IPS DF 4.7 (cell line): ENCODE data around the gene BLVRA.
"Not testable (repeated sequence)": the region's sequence is repeated elsewhere in the genome, so short reads cannot be mapped to it uniquely, and the experiment has no call there.

Experiments
- DNase-seq: peaks from one replicate; pipeline ENCODE4 v3.0.0-alpha.2; 2013; ENCODE audit warnings: low spot score; ENCODE audit errors: extremely low read depth

Gene BLVRA

DNA sequence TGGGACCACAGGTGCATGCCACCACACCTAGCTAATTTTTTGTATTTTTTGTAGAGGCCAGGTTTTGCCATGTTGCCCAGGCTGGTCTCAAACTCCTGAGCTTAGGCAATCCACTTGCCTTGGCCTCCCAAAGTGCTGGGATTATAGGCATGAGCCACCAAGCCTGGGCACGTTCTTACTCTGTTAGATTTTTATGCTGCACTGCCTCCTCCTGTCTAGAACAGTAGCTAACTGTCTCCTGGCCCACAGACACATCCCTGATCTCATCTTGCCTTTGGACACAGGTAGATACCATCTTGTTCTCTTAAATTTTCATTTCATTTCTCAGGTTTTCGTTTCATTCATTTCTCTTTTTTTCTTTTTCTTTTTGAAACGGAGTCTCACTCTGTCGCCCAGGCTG, 41.1 kb downstream of the BLVRA start:
- no peak for DNase-seq

DNA sequence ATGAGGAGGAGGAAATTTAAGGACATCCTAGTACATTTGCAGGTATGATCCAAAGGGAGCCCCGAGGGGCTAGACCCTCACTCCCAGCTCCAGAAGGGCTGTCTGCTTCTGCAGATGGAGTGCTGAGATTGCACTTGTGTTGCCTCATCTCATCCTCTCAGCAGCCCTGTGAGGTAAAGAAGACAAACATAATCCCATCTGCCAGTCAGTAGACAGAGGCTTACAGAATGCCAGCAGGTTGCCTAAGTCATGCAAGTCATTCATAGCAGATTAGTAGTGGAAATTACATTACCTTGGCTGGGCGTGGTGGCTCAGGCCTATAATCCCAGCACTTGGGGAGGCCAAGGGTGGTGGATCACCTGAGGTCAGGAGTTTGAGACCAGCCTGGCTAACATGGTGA, 45.4 kb downstream of the BLVRA start:
- DNase-seq: no peak

DNA sequence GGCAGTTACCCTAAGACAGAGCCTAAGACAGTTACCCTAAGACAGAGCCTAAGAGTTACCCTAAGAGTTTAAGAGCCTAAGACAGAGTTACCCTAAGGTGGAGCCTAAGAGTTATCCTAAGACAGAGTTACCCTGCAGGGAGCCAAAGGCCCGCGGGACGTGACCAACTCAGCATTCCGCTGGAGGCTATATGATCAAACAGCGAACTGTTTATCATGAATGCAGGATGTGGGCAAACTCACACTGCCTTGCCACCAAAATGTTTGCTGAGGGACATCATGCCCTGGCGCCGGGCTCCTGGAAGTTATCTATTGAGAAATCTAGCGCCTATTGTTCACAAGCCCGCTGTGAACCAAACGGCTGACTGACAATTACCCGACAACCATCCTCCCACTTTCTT, 49.9 kb downstream of the BLVRA start:
- DNase-seq: no peak

DNA sequence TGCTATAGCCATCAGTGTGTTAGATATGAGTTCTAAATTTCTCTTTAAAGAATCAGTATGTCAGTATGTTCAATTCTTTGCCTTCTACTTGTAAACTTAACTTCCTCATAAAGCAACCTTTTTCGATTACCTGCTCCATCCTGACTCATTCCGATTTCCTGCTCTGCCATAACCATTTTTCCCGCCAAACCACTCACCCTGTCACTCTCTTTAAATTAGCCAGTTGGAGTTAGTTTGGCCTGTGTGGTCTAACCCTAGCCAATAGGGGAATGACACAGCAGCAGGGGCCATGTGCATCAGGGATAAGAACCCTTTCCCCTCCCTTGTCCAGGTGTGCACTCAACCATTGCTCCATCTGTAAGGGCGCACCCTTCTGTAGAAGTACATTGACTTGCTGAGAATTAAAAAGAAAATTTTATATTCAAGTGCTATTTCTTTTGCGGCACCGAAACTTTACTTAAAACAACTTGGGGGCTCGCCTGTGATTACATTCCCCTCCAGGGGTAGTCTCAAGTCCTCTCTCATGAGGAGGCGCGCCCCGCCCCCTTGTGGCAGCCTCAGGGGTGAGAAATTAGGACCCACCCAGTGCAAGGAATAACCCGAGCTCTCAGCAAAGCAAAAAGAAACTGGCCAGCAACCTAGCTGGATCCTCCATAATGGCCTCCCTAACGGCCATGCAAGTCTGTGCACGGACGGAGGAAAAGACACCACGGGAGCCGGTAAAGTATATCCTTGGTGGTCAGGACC, 51.9 kb downstream of the BLVRA start:
- not testable (repeated sequence) for DNase-seq

DNA sequence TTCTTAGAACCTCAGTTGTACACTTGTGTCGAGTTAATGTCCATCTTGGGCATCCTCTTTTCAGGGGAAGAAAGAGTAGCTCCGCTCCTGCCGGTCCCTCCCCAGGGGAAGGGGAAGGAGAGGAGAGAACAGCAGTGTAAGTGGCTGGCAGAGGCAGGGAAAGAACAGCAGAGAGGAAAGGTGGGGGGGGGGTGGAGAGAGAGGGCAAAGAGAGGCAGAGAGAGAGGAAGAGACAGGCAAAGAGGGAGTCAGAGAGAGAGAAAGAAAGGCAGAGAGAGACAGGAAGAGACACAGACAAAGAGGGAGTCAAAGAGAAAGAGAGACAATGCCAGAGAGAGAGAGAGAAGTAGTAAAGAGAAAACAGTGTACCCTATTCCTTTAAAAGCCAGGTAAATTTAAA, 56.9 kb downstream of the BLVRA start:
- DNase-seq: no peak

DNA sequence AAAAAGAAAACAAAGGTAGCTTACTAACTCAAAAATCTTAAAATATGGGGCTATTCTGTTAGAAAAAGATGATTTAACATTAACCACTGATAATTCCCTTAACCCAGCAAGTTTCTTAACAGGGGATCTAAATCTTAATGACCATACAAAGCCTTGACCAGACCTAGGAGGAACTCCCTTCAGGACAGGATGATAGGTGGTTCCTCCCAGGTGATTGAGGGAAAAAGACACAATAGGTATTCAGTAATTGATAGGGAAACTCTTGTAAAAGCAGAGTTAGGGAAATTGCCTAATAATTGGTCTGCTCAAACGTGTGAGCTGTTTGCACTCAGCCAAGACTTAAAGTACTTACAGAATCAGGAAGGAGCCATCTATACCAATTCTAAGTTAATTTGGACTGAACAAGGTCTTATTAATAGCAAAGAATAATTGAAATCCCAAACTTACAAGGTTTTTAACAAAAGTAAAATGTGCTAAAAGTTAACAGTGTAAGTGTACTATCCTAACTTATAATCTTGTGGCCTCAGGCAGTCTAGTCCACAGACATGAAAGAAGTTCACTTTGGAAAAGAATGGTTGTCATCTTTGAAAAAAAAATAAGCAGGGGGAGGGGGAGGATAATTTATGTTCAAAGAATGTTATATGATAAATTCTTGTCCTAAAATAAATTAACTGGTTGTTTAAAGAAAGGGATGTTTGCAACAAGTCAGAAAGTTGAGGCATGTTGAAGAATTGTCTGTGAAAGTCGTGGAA, 57.7 kb downstream of the BLVRA start:
- not testable (repeated sequence) for DNase-seq

DNA sequence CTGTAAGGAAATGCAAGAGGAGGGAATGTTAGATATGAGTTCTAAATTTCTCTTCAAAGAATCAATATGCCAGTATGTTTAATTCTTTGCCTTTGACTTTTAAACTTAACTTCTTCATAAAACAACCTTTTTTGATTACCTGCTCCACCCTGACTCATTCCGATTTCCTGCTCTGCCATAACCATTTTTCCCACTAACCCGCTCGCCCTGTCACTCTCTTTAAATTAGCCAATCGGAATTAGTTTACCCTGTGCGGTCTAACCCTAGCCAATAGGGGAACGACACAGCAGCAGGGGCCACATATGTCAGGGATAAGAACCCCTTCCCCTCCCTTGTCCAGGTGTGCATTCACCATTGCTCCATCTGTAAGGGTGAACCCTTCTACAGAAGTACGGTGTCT, 64.9 kb downstream of the BLVRA start:
- not testable (repeated sequence) for DNase-seq

DNA sequence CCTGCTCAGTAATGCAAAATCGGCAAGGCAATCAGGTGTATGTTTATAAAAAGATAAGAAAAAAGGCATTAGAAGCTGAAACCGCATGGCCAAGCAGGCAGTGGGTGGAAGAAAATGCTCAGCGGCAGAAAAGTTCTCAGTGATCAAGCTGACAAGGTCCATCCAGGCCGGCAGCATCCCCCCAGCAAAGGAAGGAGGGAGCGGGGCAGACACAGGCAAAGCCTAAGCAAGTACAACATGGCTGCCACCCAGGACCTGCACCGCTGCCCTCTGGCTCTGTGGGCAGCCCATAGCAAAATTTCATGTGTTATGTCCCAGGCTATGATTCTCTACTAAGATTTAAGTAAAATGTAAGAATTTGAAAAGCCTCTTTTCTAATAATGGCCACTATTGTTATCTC, 65.5 kb downstream of the BLVRA start:
- DNase-seq: no peak

DNA sequence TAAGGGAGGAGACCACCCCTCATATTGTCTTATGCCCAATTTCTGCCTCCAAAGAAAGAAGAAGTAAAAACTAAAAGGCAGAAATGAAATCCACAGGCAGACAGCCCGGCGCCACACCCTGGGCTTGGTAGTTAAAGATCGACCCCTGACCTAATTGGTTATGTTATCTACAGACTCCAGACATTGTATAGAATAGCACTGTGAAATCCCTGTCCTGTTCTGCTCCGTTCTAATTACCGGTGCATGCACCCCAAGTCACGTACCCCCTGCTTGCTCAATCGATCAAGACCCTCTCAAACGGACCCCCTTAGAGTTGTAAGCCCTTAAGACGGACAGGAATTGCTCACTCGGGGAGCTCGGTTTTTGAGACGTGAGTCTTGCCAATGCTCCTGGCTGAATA, 66.0 kb downstream of the BLVRA start:
- DNase-seq: not testable (repeated sequence)

DNA sequence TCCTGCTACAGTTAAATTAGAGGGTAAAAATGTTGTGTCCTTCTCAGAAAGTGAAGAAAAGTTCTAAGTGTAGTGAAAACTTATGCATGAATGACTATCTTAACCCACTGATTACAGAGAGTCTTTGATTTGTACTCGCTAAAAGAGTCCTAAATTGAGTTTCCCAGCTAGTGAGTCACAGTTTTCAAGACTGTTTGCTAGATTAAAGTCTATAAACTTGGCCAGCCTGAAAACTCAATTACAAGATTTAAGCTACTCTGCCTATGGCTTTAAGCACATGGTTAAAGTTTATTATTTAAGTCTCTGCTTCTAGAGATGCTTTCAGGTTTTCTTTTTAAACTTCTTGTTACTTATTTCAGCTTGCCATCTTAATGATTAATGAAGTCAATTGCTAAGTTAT, 66.5 kb downstream of the BLVRA start:
- no peak for DNase-seq

DNA sequence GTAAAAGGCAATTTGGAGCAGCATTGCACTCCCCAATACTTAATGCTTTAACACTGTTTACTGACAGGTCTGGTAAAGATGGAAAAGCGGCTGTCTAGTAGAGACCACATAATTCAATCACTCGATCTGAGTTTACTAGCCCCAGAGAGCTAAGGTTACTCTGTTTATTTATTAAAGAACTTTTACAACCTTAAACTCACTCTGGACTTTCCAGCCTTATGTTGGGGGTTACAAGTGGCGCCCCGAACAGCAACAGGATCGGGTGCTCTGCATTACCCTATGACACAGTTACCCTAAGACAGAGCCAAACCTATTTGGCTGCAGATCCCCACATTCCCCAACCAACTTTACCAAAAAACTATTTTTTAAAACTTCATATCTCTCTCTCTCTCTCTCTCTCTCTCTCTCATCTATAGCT, 66.9 kb downstream of the BLVRA start:
- no peak for DNase-seq

DNA sequence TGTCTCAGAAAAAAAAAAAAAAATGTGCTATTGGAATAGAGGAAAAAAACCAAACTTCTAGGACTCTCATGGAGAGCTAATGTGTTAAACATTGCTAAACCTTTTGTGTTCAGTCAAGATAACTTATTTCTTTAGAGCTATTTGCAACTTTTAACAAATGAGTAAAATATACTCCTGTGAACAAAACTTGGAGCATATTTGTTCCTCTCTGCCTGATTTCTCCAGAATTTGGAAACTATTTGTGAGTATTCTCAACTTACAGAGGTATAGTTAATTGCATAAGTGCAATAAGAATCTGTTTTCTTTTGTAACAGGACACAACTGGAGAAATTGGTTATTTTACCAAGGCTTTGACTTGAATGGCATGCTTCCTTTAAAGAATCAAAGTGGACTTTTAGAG, 72.4 kb downstream of the BLVRA start:
- DNase-seq: not testable (repeated sequence)

DNA sequence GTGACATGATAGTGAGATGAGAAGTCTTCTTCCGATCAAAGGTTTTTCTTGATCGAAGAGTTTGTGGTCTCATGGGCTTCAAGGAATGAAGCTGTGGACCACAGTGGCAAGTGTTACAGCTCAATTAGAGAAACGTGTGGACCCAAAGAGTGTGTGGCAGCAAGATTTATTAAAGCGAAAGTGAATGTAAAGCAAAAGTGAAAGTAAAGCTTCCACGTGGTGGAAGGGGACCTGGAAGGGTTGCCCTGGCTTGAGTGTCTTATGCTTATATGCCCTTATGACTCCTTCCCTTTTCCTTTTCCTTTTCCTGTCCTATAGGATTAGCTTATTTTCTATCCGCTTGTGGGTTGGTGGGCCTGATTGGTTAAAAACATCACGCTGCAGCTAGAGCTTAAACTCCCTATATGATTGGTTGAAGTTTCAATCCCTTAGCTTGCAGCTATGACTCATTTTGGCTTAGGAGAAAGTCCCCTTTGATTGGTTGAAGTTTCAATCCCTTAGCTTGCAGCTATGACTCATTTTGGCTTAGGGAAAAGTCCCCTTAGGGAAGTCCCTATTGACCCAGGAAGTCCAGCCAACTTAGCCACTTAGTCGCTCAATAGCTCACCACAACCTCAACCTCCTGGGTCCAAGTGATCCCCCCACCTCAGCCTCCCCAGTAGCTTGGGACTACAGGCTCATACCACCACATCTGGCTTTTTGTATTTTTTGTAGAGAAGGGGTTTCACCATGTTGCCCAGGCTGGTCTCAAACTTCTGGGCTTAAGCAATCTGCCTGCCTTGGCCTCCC, 76.2 kb downstream of the BLVRA start:
- no peak for DNase-seq

DNA sequence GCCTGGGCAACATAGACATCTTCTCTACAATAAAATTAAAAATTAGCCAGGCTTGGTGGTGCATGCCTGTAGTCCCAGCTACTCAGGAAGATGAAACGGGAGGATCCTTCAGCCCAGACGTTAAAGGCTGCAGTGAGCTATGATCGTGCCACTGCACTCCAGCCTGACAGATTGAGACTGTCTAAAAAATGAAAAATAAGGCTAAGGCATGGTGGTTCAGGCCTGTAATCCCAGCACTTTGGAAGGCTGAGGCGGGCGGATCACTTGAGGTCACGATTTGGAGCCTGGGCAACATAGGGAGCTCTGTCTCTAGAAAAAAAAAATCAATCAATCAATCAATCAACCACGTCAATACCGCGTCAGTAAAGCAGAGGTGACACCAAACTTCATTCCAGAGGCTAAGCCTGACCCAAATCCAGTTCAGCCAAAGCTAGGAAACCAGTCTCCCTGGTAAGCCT, 79.8 kb downstream of the BLVRA start:
- no peak for DNase-seq

DNA sequence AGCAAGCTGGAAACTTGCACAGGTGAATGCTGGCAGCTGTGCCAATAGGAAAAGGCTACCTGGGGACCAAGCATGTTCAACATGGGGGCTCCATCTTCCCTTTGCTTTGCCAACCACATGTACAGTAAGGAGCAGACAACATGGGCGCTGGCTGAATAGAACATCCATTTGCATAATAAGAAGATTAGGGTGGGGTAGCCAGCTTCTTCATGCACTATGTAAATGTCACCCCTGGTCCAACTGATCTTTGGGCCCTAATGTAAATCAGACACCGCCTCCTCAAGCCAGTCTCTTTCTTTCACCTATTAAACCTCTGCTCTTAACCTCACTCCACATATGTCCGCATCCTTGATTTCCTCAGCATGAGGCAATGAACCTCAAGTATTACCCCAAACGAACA, 84.8 kb downstream of the BLVRA start:
- DNase-seq: no peak

DNA sequence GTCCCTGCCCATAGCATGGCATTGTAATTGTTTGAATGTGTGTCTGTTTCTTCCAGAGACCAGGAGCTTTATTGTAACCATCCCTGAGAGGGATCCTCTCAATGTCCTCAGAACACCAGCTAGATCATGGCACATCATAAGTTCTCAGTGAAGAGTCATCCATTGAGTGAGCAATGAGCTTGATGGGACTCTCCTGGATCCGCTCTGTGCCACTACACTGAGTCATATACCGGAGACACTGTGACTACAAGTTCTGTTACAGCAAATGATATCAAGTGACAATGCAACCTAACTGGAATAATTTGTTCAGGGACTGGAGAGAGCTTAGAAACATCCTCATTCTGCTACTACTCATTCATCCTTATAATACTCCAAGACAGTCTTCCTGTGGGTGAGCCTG, 85.8 kb downstream of the BLVRA start:
- DNase-seq: no peak

DNA sequence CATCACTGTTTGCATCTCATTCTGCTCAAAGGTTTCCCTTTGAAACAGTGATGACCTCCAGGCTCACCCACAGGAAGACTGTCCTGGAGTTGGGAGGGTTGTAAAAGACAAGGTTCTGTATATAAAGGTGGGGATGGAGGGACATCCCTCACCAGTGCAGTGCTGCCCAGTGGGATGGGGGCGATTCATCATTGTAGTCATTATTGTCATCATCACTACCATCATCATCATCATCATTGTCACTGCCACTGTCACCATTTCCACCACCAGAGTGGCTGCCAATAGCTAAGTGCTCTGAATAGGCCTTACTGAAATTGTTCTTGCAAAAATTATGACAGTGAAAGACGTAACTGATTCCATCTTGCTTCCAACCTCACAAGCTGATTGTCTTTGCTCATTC, 86.2 kb downstream of the BLVRA start:
- no peak for DNase-seq

DNA sequence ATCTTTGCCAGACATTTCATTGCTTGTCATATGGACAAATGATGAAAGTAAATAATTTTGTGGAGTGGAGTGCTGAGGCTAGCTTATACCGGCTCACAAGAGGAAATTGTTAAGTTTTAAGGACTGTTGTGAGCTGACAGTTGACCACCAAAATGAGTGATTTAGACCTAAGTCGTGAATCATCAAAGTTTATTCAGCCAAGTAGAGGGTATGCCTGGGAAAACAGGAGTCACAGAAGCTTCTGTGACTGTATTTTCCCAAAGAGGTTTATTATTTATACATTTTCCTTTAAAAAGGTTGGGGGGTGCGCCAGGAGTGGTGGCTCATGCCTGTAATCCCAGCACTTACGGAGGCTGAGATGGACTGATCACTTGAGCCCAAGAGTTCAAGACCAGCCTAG, 89.0 kb downstream of the BLVRA start:
- DNase-seq: no peak

DNA sequence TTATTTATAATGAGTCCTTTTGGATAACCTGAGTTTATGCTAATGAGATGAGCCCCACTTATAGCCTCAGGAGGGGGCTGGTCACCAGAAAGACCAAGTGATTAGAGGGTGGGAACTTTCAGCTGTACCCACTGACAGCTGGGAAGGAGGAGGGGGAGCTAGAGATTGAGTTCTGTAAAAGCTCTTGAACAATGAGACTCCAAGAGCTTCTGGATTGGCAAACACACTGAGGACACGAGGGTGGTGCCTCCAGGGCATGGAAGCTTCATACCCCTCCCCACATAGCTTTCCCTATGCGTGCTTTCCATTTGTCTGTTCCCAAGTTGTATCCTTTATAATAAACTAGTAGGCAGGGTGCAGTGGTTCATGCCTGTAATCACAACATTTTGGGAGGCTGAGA, 90.6 kb downstream of the BLVRA start:
- DNase-seq: no peak

DNA sequence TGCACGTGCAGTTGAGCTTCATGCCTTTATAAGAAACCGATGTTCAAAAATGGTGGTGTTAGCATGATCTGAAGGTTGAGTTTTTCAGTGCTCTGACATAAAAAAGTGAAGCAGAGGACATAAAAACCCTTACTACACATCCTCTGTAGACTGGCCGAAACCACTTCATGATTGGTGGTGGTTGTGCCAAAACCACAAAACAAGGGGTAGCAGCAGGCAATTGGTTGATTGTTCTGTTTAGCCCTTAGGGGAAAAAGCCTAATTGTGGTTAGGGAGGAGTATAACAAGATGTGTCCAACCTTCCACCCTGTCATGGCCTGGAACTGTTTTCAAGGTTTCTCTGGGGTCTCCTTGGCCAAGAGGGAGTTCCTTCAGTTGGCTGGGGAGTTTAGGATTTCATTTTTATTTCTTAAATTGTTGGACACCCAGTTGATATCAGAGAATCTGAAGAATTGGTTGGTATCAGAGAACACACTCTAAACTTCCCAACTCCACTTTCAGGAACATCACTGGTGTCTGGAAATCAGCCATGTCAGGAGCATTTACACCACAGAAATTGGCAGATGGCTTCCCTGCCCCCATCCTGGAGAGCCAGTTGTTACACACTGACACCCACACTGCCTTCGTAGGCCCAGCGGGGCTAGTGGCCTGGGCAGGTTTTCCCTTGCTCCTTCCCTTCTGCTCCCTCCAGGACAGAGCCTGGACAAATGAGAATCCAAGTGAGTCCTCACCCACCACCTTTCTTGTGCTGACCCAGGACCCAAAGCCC, 92.1 kb downstream of the BLVRA start:
- DNase-seq: no peak

DNA sequence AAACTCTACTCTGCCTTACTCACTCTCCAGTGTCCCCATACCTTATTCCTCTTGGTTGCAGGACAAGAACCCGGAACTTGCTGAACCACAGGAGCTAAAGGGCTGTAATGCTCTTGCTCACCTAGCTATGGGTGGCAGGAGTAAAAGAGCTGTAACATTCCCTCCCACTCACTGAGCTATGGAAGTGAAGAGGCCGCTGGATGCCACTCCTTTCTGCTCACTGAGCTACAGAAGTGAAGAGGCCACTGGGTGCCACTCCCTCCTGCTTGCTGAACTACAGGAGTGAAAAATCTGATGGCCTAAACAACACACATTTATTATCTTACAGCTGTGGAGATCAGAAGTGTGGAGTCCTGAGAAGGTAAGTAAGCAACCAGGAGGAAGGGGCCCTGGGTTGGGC, 93.3 kb downstream of the BLVRA start:
- no peak for DNase-seq
